Frontal cortex (tissue), 4 donors: Measurements from ENCODE around the gene FKBP1A. TPM values are rescaled to one million over a fixed set of nuclear protein-coding genes. Genes with fewer than 3 reads are reported as not detected.
"Not testable (repeated sequence)": the region's sequence is repeated elsewhere in the genome, so short reads cannot be mapped to it uniquely, and the experiment has no call there.

Experiments used
- DNase-seq, 2 donors: peaks; one replicate each; pipeline ENCODE4 v3.0.0; 2012; ENCODE audit warnings: low spot score in 2 of 2
- FAIRE-seq: peaks from 2 replicates; lab custom pipeline; 2012; peaks lifted over from hg19 to GRCh38; lab: Jason Lieb, UNC
- total RNA-seq: library from RNA; depleted of rRNA; stranded (reverse); fragments of >200 nt; gene quantifications from one replicate; pipeline ENCODE4 v1.2.3, GENCODE V29; 2014
- donor health status: control.
- donor health status: control.
- donor health status: control.

The FKBP1A gene
- total RNA-seq, 1 donor from 2014 or later = 83.2 TPM

- FAIRE-seq = no peak
- no peak for DNase-seq
These were observed 21.6 kb downstream of the FKBP1A start for GRCh38 chr20:1371202-1371782.

- DNase-seq (no peak), FAIRE-seq (no peak)
These were observed 22.2 kb downstream of the FKBP1A start for GRCh38 chr20:1370548-1371110.

- FAIRE-seq (no peak), DNase-seq (no peak)
These were observed 22.9 kb downstream of the FKBP1A start for GRCh38 chr20:1369970-1370369.

GRCh38 chr20:1368448-1369199 is 24.2 kb downstream of the FKBP1A start:
- no peak for DNase-seq
- FAIRE-seq = no peak

GRCh38 chr20:1367479-1367878 is 25.4 kb downstream of the FKBP1A start:
- FAIRE-seq = no peak
- DNase-seq = no peak

GRCh38 chr20:1364106-1364505 is 28.7 kb downstream of the FKBP1A start:
- DNase-seq (no peak), FAIRE-seq (no peak)

GRCh38 chr20:1363522-1363921 is 29.3 kb downstream of the FKBP1A start:
- FAIRE-seq (no peak), DNase-seq (no peak)

GRCh38 chr20:1362484-1362883 is 30.4 kb downstream of the FKBP1A start:
- FAIRE-seq (no peak), DNase-seq (no peak)

- no peak for FAIRE-seq
These were observed 32.6 kb downstream of the FKBP1A start for GRCh38 chr20:1360094-1360846.

GRCh38 chr20:1357921-1358671 is 34.8 kb downstream of the FKBP1A start:
- FAIRE-seq = no peak
- DNase-seq = no peak

More at GRCh38 chr20:1360094-1360846, 32.6 kb downstream of the FKBP1A start:
- DNase-seq = no peak

GRCh38 chr20:1353956-1354355 is 38.9 kb downstream of the FKBP1A start:
- DNase-seq (no peak), FAIRE-seq (no peak)

GRCh38 chr20:1346315-1346969 is 46.4 kb downstream of the FKBP1A start:
- peak; percentile 49 for FAIRE-seq

GRCh38 chr20:1345756-1346093 is 47.1 kb downstream of the FKBP1A start:
- FAIRE-seq = no peak
- no peak for DNase-seq

More at GRCh38 chr20:1346315-1346969, 46.4 kb downstream of the FKBP1A start:
- DNase-seq = no peak

- no peak for FAIRE-seq
- no peak for DNase-seq
These were observed 47.7 kb downstream of the FKBP1A start for GRCh38 chr20:1345030-1345755.

GRCh38 chr20:1343446-1344124 is 49.3 kb downstream of the FKBP1A start:
- not testable (repeated sequence) for DNase-seq, FAIRE-seq

GRCh38 chr20:1341561-1342265 is 51.1 kb downstream of the FKBP1A start:
- DNase-seq (no peak), FAIRE-seq (no peak)

- no peak for DNase-seq
- no peak for FAIRE-seq
These were observed 54.1 kb downstream of the FKBP1A start for GRCh38 chr20:1338801-1339200.

GRCh38 chr20:1338096-1338495 is 54.8 kb downstream of the FKBP1A start:
- DNase-seq (no peak), FAIRE-seq (no peak)
